ENCODE results near the gene DDX3Y. TPM values are rescaled to one million over a fixed set of nuclear protein-coding genes. Genes with fewer than 3 reads are reported as not detected.

DDX3Y gene
- total RNA-seq, 4 donors from 2014 or later = under 0.01 to 72.4 (median 32.6) TPM

- WGBS, 2 donors = 0% methylated on average over 17 of the region's 19 CpGs; no CpG with 5 or more reads in 1 of the 2 donors
- peak in 1 of 2 donors; percentile 30 for DNase-seq (ENCODE audit: low spot score in 2 of 2)
- Histone ChIP-seq H3K27me3 (no peaks in the 10 kb centered on the region), H3K36me3 (no peaks in the 10 kb centered on the region), H3K9me3 (no peaks in the 10 kb centered on the region), H3K27ac (peak overlapping the region in 2 of 4 donors; percentile 96 to 99), H3K4me3 (peak overlapping the region in 2 of 4 donors; percentile 68 to 69), H3K4me1 (peaks cover 0 to 22% (median 0%) of the 10 kb centered on the region in 4 donors)
- TF ChIP-seq EP300 (IDR thresholded peaks at IDR 0.05) = no peak
These were observed 827 bp downstream of the DDX3Y start for GRCh38 chrY:12905517-12905872.

DNA sequence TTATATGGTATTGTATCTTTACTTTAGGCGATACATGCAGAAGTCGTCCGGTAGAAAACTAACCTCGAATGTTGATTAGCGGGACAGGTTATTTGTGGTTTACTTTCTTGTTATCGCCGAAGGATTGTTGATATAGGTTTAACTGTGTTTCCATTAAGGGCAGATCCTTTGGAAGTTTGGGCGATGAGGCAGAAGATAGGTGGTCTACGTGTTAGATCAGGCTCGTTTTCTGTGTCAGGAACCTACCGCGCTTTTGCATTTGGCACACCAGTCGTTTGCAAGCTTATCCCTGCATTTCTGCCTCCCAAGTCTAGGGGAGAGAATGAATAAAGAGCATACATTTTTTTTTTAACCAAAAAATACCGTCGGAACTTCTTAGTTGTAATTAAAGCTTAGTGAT, 1.2 kb downstream of the DDX3Y start:
- Histone ChIP-seq H3K27ac (peak overlapping the region in 2 of 4 donors; percentile 96 to 99), H3K9me3 (no peaks in the 10 kb centered on the region), H3K4me3 (peak overlapping the region in 2 of 4 donors; percentile 68 to 69), H3K36me3 (no peaks in the 10 kb centered on the region), H3K4me1 (peaks cover 0 to 22% (median 0%) of the 10 kb centered on the region in 4 donors), H3K27me3 (no peaks in the 10 kb centered on the region)
- no peak for DNase-seq (ENCODE audit: low spot score in 2 of 2)
- WGBS, 2 donors = 0% methylated on average over 12 of the region's 15 CpGs; no CpG with 5 or more reads in 1 of the 2 donors
- TF ChIP-seq EP300 (IDR thresholded peaks at IDR 0.05) (no peak), CTCF (IDR thresholded peaks at IDR 0.05) (no peak), POLR2A (IDR thresholded peaks at IDR 0.05) (no peak)

GRCh38 chrY:12913541-12913940, 8.9 kb downstream of the DDX3Y start:
- H3K4me1 ChIP-seq = peaks cover 0 to 11% (median 0%) of the 10 kb centered on the region in 4 donors
- H3K27me3 ChIP-seq = no peaks in the 10 kb centered on the region
- H3K36me3 ChIP-seq = peaks cover 0 to 46% (median 0%) of the 10 kb centered on the region in 3 donors
- no peak overlapping the region for H3K27ac ChIP-seq
- WGBS, 2 donors = 95% methylated on average over 4 of the region's 4 CpGs; no CpG with 5 or more reads in 1 of the 2 donors
- no peaks in the 10 kb centered on the region for H3K9me3 ChIP-seq
- TF ChIP-seq CTCF (IDR thresholded peaks at IDR 0.05) (no peak), EP300 (IDR thresholded peaks at IDR 0.05) (no peak)
- H3K4me3 ChIP-seq = no peak overlapping the region
- DNase-seq (ENCODE audit: low spot score in 2 of 2) = no peak

DNA sequence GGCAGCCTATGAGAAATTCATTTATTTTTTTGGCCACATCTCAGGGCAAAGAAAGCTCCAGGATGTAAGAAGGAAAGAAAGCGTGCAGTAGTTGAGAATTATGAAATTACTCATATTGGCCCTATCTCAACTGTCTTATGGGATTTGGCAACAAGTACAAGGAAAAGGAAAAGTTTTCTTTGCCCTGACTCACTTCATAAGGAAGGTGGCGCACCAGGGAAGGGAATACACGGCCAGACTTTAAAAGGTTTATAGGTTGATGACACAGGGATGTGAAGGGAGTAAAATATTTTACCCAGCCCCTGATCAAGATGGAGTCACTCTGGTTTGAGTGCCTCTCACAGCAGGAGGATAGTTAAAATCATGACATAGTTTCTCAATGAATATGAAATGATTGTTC, 23.4 kb downstream of the DDX3Y start:
- H3K4me1 ChIP-seq = no peaks in the 10 kb centered on the region
- no peak overlapping the region for H3K4me3 ChIP-seq
- 46% methylated on average over 3 of the region's 3 CpGs; no CpG with 5 or more reads in 1 of the 2 donors for WGBS, 2 donors
- TF ChIP-seq EP300 (IDR thresholded peaks at IDR 0.05) (no peak), POLR2A (IDR thresholded peaks at IDR 0.05) (no peak), CTCF (IDR thresholded peaks at IDR 0.05) (no peak)
- H3K9me3 ChIP-seq = no peaks in the 10 kb centered on the region
- DNase-seq (ENCODE audit: low spot score in 2 of 2) = no peak
- H3K27ac ChIP-seq = no peak overlapping the region
- no peaks in the 10 kb centered on the region for H3K36me3 ChIP-seq
- H3K27me3 ChIP-seq = no peaks in the 10 kb centered on the region

DNA sequence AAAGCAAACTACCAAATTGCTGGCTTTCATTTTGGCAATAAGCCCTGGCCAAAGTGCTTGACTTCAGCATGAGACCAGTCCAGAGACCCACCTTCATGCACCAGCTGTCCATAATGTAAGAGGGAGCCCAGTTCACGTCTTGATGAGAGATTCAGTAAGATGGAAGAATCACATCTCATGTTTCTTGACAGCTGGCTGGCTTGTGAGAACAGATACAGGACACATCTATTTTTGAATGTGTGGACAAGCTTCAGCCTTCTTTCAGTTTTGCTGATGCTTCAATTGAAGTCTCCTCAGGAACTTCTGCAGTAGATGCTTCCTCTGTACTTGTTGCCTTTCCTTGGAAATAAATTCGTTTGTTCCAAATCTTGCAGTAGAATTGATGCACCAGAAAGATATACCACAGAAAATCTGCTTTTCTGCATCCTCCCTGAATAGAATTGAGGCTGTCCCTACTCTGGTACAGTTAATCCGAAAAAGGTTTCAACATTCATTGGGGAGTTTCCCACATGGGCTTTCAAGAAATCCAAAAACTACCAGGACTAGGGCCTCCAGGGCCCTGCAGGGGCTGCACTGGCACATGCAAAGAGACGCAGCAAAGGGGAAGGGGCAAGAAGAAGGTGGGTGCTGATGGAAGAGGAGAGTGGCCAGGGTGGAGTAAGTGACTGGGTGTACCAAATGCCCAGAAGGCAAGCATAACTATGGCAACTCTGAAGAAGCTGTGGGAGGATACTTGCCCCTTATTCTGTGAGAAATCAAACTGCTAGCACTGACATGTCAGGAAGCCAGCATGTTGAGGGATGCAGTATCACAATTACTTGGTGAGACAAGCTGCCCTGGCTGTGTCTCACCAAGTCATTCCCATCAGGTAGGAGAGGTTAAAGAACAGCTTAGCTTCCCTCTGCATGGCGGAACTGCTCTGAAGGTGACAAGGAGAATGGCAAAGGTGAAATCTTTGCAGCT, 37.3 kb downstream of the DDX3Y start:
- Histone ChIP-seq H3K9me3 (no peaks in the 10 kb centered on the region), H3K4me3 (no peak overlapping the region), H3K27me3 (no peaks in the 10 kb centered on the region), H3K4me1 (no peaks in the 10 kb centered on the region), H3K27ac (no peak overlapping the region), H3K36me3 (no peaks in the 10 kb centered on the region)
- WGBS, 2 donors = 77% methylated on average over 5 of the region's 5 CpGs; no CpG with 5 or more reads in 1 of the 2 donors
- no peak for DNase-seq (ENCODE audit: low spot score in 2 of 2)
- TF ChIP-seq POLR2A (IDR thresholded peaks at IDR 0.05) (no peak), CTCF (IDR thresholded peaks at IDR 0.05) (no peak), EP300 (IDR thresholded peaks at IDR 0.05) (no peak)

Other genes starting within 250 kb of the DDX3Y start
- gene USP9Y, start 203.6 kb upstream of the DDX3Y start, total RNA-seq = 10 to 100 TPM in 2 of 4 donors, under 1 TPM in 1, not detected in 1; under 0.01 to 23.1 (median 20.8) TPM